ENCODE results near the gene DDX39B. TPM values are rescaled to one million over a fixed set of nuclear protein-coding genes. Genes with fewer than 3 reads are reported as not detected.
A peak's percentile ranks its signal among the peaks of the same experiment; 100 is the strongest.
"Not testable (repeated sequence)": the region's sequence is repeated elsewhere in the genome, so short reads cannot be mapped to it uniquely, and the experiment has no call there.

DDX39B gene
- total and polyA plus RNA-seq, 2 of the 8 experiments (the other 6 are each of a cell fraction or from before 2014, with no cell fraction given): 780 to 1,164 TPM

- H3K23me2 ChIP-seq (ENCODE audit: low read depth, low read length); H3K27ac ChIP-seq (ENCODE audit: low read depth, low read length); H3K9ac ChIP-seq (replicated peaks in 1 of 4; ENCODE audit: extremely low read depth in 1 of 4, low read depth in 3 of 4, low read length in 3 of 4); H3K9me3 ChIP-seq (ENCODE audit: insufficient read depth in 2 of 2, low read depth in 1 of 2, low read length in 1 of 2); H4K91ac ChIP-seq (replicated peaks; ENCODE audit: insufficient read length, low read length); H2BK15ac ChIP-seq (ENCODE audit: low read length); H3K23ac ChIP-seq (ENCODE audit: insufficient read length); H2BK20ac ChIP-seq (ENCODE audit: low read length); H4K5ac ChIP-seq (ENCODE audit: insufficient read length, low read depth, low read length); H4K20me1 ChIP-seq (replicated peaks in 1 of 2; ENCODE audit: control insufficient read depth in 1 of 2, insufficient read depth in 2 of 2, low read length in 2 of 2); H3K56ac ChIP-seq (replicated peaks; ENCODE audit: insufficient read length, low read depth, low read length); H2AFZ ChIP-seq (ENCODE audit: low read length); H4K8ac ChIP-seq (ENCODE audit: extremely low read depth, insufficient read depth, low read length); H3K4ac ChIP-seq (replicated peaks; ENCODE audit: insufficient read length, low read depth, low read length); DNase-seq (ENCODE audit: low read depth in 1 of 2, low spot score in 2 of 2); H3K36me3 ChIP-seq (ENCODE audit: control insufficient read depth in 2 of 4, insufficient read depth in 4 of 4, low read length in 3 of 4); H3K79me1 ChIP-seq (ENCODE audit: low read depth, low read length); H2BK120ac ChIP-seq (replicated peaks; ENCODE audit: low read depth, low read length); H3K18ac ChIP-seq (ENCODE audit: extremely low read depth, low read length); H3K14ac ChIP-seq (ENCODE audit: insufficient read length); FAIRE-seq; H2BK5ac ChIP-seq (ENCODE audit: low read depth, low read length); H2AK5ac ChIP-seq (ENCODE audit: low read depth, low read length): not testable (repeated sequence)
- Histone ChIP-seq H3K4me2 (ENCODE audit: insufficient read depth in 1 of 2, low read depth in 2 of 2, low read length in 2 of 2) (peak overlapping the region; percentile 78 to 83), H3K27me3 (replicated peaks in 1 of 4; ENCODE audit: control insufficient read depth in 3 of 4, extremely low read depth in 1 of 4, insufficient read depth in 3 of 4, low read length in 3 of 4) (peaks cover 0 to 15% (median 9%) of the 10 kb centered on the region in 4 experiments; a peak in 6 of 7 replicates), H3K4me1 (replicated peaks in 1 of 4; ENCODE audit: control insufficient read depth in 3 of 4, insufficient read depth in 4 of 4, low read length in 3 of 4) (peaks cover 6 to 17% (median 9%) of the 10 kb centered on the region in 4 experiments), H3K4me3 (ENCODE audit: extremely low read depth in 1 of 4, insufficient read depth in 2 of 4, low read depth in 3 of 4, low read length in 4 of 4) (peak overlapping the region in 1 of 4 experiments; percentile 75; a peak in 1 of 8 replicates), H2BK12ac (ENCODE audit: low read depth, low read length) (0 out of 2 replicates have a peak overlapping the region, but pooled peaks have one; percentile 39), H3K79me2 (ENCODE audit: control insufficient read depth in 1 of 2, insufficient read depth in 2 of 2, low read length in 2 of 2) (peaks cover 0 to 17% of the 10 kb centered on the region in 2 experiments; a peak in 2 of 4 replicates)
- WGBS, 2 experiments (ENCODE audit: extremely low coverage in 1 of 2, insufficient coverage in 1 of 2, insufficient read length in 1 of 2, insufficient replicate concordance in 2 of 2, low coverage in 1 of 2, low lambda C conversion rate in 2 of 2, missing lambda C conversion rate in 1 of 2): 74% methylated on average over 4 of the region's 4 CpGs; no CpG with 5 or more reads in 1 of the 2 experiments
- POLR2A ChIA-PET (ENCODE audit: partially characterized antibody): interaction anchor here (0.9 to 8.2 kb wide), 10 partner anchors 13 to 156 kb away, joined by 3 to 136 read pairs (median 4); partner anchors contain the start of genes ATP6V1G2, BAG6, DDX39B and MCCD1
- CTCF ChIA-PET (ENCODE audit: partially characterized antibody): interaction anchor here (0.6 to 1.3 kb wide), 6 partner anchors 34 to 240 kb away, joined by 3 to 8 read pairs (median 3); partner anchors contain the start of gene AIF1
These were observed 45.0 kb downstream of the DDX39B start for GRCh38 chr6:31496826-31497225.

All from H1 (cell line).